HUES6 (cell line): Measurements from ENCODE around the gene KHK.

Source experiments
- H3K27ac ChIP-seq: 2 replicates; pipeline ENCODE4 v1.7.0; 2013; ENCODE audit warnings: low read depth, mild to moderate bottlenecking, low read length, inconsistent platforms
- H3K27me3 ChIP-seq: 2 replicates; pipeline ENCODE4 v1.6.1; 2013; ENCODE audit warnings: low read length; ENCODE audit not compliant: control insufficient read depth, insufficient read depth
- H3K36me3 ChIP-seq: 2 replicates; pipeline ENCODE4 v1.6.1; 2013; ENCODE audit warnings: low read length; ENCODE audit not compliant: control insufficient read depth, insufficient read depth
- H3K4me1 ChIP-seq: 2 replicates; pipeline ENCODE4 v1.6.1; 2013; ENCODE audit warnings: low read length; ENCODE audit not compliant: control insufficient read depth, insufficient read depth
- H3K4me3 ChIP-seq: 2 replicates; pipeline ENCODE4 v1.5.1; 2013; ENCODE audit warnings: low read depth, low read length
- H3K9ac ChIP-seq: one replicate; pipeline ENCODE4 v1.6.1; 2013; ENCODE audit warnings: mild to moderate bottlenecking, low read length
- H3K9me3 ChIP-seq: 2 replicates; pipeline ENCODE4 v1.6.1; 2013; ENCODE audit warnings: low read depth, low read length; ENCODE audit not compliant: control insufficient read depth, insufficient read depth

Gene KHK

DNA sequence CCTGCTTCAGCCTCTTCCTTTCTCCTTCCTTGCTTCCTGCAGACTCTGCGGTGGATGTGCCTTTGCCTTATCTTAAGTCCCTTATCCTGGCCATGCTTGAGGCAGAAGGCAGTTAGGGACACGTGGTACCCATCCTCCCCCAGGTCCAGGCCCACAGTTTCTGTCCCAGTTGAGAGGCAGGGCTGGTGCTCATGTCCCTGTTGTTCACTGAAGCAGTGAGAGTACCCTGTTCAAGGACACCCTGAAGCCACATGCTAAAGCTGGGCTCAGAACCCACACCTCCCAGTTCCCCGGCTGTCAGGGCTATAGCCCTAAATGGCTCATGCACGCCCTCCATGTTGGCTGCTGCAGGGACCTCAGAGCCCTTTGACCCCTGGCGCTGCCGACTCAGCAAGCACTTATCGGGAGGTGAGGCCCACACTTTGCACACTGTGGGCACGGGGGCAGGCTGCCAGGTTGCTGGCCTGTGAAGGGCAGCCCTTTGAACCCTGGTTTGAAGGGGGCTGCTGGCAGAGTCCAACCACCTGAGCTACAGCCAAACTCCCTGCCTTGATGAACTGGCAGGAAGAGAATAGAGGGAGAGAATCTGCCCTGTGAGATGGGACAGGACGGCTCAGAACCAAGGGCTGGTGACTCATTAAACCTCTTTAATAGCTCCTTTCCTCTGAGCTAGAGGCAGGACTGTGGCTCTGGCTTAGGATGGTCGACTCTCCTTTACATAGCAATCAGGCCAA, 6.3 kb downstream of the KHK start:
- Histone ChIP-seq H3K27me3 (no peaks in the 10 kb centered on the region; the same call in 1 of the 2 replicates), H3K4me1 (peaks cover 7% of the 10 kb centered on the region), H3K36me3 (no peaks in the 10 kb centered on the region), H3K4me3 (no peak overlapping the region), H3K27ac (no peak overlapping the region), H3K9me3 (no peaks in the 10 kb centered on the region), H3K9ac (no peak overlapping the region)

DNA sequence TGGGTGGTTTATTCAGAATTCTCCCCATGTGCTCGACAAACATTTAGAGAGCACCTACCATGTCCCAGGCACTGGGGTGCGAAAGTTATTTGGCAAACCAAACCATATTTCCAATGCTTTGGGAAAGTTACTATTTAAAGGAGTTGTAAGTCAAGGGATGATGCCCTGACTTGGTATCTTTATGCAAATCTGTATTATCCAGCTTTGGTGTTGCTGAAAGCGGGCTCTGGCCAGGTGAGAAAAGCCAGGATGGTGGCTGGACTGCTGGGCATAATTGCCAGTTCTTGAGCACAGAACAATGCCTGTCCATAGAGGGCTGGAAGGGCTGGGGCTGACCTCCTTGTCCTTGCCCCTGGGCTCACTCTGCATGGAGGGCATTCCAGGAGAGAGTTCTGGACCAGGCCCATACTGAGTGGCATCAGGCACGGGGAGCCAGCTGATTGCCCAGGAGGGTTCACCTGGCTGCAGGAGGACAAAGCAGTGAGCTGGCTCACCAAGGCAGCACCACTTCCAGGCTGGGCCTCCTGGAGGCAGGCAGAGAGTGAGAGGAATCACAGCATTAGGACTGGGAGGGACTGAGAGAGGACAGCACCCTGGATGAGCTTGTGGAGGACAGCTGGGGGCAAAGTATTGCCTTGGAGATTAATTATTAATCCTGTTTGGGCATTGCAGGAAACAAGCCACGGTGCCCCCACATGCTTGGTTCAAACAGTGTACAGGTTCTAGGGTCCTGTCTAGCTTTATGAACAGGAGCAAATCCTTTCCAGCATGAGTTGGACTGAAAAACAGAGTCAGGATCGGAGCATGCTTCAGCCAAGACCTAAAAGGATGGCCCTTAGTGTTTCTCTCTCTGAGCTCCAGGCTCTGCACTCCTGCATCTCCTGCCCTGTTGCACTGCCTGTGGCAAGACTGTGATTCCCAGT, 7.1 kb downstream of the KHK start:
- Histone ChIP-seq H3K4me3 (no peak overlapping the region), H3K4me1 (peaks cover 7% of the 10 kb centered on the region), H3K27ac (no peak overlapping the region), H3K27me3 (no peaks in the 10 kb centered on the region; the same call in 1 of the 2 replicates), H3K9me3 (no peaks in the 10 kb centered on the region), H3K36me3 (no peaks in the 10 kb centered on the region), H3K9ac (no peak overlapping the region)

- Histone ChIP-seq H3K27me3 (no peaks in the 10 kb centered on the region), H3K4me1 (peaks cover 7% of the 10 kb centered on the region), H3K27ac (no peak overlapping the region), H3K4me3 (no peak overlapping the region), H3K36me3 (no peaks in the 10 kb centered on the region), H3K9ac (no peak overlapping the region), H3K9me3 (no peaks in the 10 kb centered on the region)
Observed at GRCh38 chr2:27094353-27094984, 7.9 kb downstream of the KHK start.

DNA sequence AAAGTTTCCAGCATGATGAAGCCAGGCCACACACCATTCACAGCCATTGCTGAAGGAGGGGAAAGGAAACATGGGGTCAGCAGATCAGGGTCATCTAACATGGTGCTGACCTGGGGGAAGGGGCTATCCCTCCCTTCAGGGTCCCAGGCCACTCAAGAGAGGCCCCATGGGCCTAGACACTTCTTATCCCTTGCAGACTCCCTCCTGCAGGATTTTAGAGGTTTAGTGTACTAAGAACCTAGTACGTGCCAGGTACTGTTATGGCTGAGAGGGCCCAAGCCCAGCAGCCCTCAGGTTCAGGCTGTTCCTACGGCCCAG, 8.8 kb downstream of the KHK start:
- no peak overlapping the region for H3K4me3 ChIP-seq
- no peaks in the 10 kb centered on the region for H3K36me3 ChIP-seq
- peaks cover 7% of the 10 kb centered on the region for H3K4me1 ChIP-seq
- H3K9me3 ChIP-seq: no peaks in the 10 kb centered on the region
- H3K27me3 ChIP-seq: no peaks in the 10 kb centered on the region
- H3K9ac ChIP-seq: no peak overlapping the region
- no peak overlapping the region for H3K27ac ChIP-seq

- Histone ChIP-seq H3K9me3 (no peaks in the 10 kb centered on the region), H3K4me1 (peaks cover 7% of the 10 kb centered on the region), H3K27me3 (no peaks in the 10 kb centered on the region), H3K4me3 (peak overlapping the region; percentile 48), H3K27ac (no peak overlapping the region), H3K36me3 (no peaks in the 10 kb centered on the region), H3K9ac (no peak overlapping the region)
Observed at GRCh38 chr2:27095745-27096651, 9.4 kb downstream of the KHK start.

DNA sequence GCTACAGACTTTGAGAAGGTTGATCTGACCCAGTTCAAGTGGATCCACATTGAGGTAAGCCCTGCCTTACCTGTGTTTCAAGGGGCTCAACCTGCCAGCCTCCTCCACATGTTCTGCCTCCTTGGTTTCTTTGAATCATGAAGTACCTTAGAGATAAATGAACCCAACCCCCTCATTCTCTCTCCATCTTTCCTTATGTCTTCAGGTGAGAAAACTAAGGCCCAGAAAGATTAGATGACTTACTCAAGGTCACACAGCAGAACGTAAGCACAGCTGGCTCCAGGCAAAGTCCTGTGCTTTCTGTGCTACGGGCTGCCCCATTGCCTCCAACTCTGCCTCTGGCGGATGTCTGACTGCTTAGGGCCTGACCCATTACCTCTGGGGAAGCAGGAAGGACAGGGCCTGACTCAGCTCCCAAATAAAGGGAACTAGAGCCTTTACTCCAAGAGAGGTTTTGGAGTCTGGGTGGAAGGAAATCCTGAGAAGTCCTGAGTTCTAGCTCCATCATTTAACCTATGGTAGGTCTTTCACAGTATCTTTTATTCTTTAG, 10.3 kb downstream of the KHK start:
- H3K4me3 ChIP-seq: no peak overlapping the region
- H3K27ac ChIP-seq: no peak overlapping the region
- H3K36me3 ChIP-seq: no peaks in the 10 kb centered on the region
- H3K27me3 ChIP-seq: no peaks in the 10 kb centered on the region
- H3K4me1 ChIP-seq: peaks cover 7% of the 10 kb centered on the region
- no peak overlapping the region for H3K9ac ChIP-seq
- H3K9me3 ChIP-seq: no peaks in the 10 kb centered on the region

DNA sequence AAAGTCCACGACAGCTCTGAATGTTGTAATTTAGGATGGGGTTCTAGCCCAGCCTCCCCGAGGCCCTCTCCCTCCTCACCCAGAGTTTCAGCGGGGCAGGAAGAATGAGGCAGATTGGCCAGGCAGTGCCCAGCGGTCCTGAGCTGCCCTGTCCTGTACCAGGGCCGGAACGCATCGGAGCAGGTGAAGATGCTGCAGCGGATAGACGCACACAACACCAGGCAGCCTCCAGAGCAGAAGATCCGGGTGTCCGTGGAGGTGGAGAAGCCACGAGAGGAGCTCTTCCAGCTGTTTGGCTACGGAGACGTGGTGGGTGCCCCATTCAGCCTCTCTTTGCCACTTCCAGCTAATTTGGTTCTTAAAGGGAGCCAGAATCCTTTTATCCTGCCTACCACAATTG, 10.8 kb downstream of the KHK start:
- no peak overlapping the region for H3K4me3 ChIP-seq
- peaks cover 7% of the 10 kb centered on the region for H3K4me1 ChIP-seq
- H3K27me3 ChIP-seq: no peaks in the 10 kb centered on the region
- H3K9me3 ChIP-seq: no peaks in the 10 kb centered on the region
- no peak overlapping the region for H3K9ac ChIP-seq
- no peak overlapping the region for H3K27ac ChIP-seq
- no peaks in the 10 kb centered on the region for H3K36me3 ChIP-seq

GRCh38 chr2:27099334-27099955, 12.9 kb downstream of the KHK start:
- Histone ChIP-seq H3K27ac (no peak overlapping the region), H3K27me3 (no peaks in the 10 kb centered on the region), H3K4me3 (no peak overlapping the region), H3K36me3 (no peaks in the 10 kb centered on the region), H3K4me1 (peaks cover 7% of the 10 kb centered on the region), H3K9me3 (no peaks in the 10 kb centered on the region), H3K9ac (no peak overlapping the region)

DNA sequence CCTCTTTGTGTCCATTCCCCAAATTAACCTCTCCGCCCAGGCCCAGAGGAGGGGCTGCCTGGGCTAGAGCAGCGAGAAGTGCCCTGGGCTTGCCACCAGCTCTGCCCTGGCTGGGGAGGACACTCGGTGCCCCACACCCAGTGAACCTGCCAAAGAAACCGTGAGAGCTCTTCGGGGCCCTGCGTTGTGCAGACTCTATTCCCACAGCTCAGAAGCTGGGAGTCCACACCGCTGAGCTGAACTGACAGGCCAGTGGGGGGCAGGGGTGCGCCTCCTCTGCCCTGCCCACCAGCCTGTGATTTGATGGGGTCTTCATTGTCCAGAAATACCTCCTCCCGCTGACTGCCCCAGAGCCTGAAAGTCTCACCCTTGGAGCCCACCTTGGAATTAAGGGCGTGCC, 13.5 kb downstream of the KHK start:
- Histone ChIP-seq H3K36me3 (no peaks in the 10 kb centered on the region), H3K9ac (no peak overlapping the region), H3K27me3 (no peaks in the 10 kb centered on the region), H3K4me3 (no peak overlapping the region), H3K4me1 (peaks cover 7% of the 10 kb centered on the region), H3K27ac (no peak overlapping the region), H3K9me3 (no peaks in the 10 kb centered on the region)

DNA sequence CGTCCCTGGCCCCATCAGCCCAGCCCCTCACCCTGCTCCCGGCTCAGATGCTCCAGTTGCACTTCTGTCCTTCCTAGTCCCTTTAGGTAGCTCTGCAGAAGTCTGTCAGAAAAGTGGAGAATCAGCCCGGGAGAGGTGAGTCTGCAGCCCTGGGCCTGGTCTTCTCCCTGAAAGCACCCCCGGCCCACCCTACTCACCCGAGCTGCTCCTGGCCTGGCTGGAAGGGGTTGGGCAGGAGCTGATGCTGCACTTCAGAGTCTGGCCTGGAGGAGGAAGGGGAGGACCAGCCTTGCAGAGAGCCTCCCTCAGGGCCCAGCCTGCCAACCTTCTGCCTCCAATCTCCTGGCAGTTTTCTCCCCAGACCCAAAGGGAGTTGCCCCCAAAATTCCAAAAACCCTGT, 15.8 kb downstream of the KHK start:
- Histone ChIP-seq H3K27me3 (no peaks in the 10 kb centered on the region), H3K4me1 (no peaks in the 10 kb centered on the region), H3K9ac (no peak overlapping the region), H3K27ac (no peak overlapping the region), H3K9me3 (no peaks in the 10 kb centered on the region), H3K4me3 (no peak overlapping the region), H3K36me3 (no peaks in the 10 kb centered on the region)
